Stimulated activated CD8-positive, alpha-beta memory T cell treated with anti-CD3 and anti-CD28 coated beads, Interleukin-2, amount 100 ng/mL, for 1 hour (primary cell): Measurements from ENCODE around the gene LINGO1.

Source experiments
- DNase-seq, 2 donors: peaks; one replicate each; pipeline ENCODE4 v3.0.0-alpha.2; 2020; ENCODE audit warnings: low read depth in 2 of 2

Gene LINGO1

GRCh38 chr15:77617476-77618230, 15.1 kb downstream of the LINGO1 start:
- no peak for DNase-seq

DNA sequence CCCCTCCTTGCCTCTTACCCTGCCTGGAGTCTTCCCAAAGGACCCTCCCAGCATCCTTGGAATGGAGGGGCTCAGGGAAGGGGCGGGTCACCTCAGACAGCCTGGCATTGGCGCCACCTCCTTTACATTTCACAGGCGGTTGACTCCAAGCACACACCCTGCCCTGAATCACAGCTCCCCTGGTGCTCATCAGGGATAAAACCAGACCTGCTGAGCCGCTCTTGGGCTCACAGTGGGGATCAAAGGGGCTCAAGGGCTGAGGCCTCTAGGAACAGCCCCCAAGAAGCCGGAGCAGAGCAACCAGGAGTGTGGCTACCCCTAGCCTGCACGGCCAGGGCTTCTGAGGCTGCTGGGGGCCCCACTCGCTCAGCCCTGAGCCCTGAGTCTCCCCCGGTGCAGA, 16.6 kb downstream of the LINGO1 start:
- no peak for DNase-seq

DNA sequence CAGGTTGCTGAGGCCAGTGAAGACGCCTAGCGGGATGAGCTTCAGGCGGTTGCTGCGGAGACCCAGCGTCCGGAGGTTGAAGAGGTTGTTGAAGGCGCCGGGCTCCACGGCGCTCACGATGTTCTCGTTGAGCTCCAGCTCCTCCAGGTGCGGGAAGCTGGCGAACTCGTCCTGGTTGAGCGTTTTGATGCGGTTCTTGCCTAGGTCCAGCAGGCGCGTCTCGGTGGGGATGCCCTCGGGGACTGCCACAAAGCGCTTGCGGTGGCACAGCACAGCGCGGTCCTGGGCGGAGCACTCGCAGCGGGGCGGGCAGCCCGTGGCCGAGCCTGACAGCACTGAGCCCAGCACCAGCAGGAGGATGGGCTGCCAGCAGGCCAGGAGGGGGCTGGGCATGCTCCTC, 17.2 kb downstream of the LINGO1 start:
- DNase-seq, result no peak

DNA sequence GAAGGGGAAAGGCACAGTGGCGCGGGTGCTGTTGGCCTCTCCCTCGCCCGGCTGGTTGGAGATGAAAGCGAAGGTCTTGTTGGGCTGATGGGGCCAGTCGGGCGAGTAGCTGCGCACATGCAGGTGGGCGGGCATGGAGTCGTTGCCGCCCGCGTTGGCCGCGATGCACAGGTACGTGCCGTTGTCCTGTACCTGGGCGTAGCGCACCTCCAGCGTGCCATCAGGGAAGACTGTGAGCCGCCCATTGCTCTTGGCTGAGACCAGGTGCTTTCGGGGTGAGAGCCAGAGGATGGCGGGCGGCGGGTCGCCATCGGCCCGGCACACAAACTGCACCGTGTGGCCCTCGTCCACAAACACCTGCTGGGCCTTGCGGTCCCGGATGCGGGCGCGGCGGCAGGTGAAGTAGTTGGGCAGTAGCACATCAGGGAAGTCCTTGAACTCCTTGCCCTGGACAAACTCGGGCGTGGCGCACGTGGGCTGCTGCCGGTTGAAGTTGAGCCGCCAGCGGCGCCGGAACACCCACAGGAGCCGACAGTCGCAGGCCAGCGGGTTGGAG, 18.4 kb downstream of the LINGO1 start:
- DNase-seq, result no peak

GRCh38 chr15:77613814-77614213, 18.9 kb downstream of the LINGO1 start:
- DNase-seq, result no peak

DNA sequence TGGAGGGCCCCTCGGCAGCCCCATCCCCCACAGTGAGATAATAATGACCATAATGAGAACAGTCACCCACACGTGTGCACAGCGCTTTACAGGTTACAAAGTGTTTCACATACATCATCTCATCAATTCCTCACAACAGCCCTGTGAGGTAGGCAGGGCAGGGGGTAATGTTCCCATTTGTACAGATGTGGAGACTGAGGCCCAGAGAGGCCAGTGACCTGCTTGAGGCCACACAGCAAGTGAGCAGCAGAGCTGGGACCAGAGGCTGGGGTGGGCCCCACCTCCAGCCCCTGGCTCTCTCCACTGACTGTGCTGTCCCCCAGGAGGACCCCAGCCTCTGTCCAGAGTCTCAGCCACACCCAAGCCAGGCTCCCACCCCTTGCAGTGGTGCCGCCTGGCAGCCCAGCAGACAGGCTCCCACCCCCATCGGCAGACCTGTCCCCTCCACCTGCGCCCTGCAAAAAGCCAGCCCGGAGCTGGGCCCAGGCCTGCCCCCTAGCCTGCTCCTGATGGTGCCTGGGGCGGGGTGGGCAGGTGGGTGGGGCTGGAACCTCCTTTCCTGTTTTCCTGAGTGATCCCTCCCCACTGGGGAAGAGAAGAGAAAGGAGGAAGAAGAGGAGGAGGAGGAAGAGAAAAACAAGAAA, 19.6 kb downstream of the LINGO1 start:
- DNase-seq, result no peak

DNA sequence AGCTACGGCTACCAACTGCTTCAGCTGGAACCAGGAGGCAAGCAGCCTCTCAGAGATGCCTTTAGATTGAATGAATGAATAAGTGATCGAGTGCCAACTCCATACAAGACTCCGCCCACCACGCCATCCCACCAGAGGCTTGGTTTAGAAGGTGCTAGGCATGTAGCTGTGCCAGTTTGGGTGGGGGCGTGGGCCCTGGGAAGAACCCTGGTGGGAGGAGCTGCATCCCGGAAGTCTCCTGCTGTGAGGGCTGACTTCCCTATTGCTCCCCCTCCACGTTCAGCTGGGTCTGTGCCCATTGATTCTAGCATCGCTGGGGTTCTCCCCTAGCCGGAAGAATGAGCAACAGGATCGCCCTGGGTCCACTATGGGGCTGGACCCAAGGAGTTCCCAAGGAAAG, 20.9 kb downstream of the LINGO1 start:
- no peak for DNase-seq

GRCh38 chr15:77610731-77611130, 22.0 kb downstream of the LINGO1 start:
- no peak for DNase-seq

GRCh38 chr15:77609558-77609957, 23.2 kb downstream of the LINGO1 start:
- no peak for DNase-seq

DNA sequence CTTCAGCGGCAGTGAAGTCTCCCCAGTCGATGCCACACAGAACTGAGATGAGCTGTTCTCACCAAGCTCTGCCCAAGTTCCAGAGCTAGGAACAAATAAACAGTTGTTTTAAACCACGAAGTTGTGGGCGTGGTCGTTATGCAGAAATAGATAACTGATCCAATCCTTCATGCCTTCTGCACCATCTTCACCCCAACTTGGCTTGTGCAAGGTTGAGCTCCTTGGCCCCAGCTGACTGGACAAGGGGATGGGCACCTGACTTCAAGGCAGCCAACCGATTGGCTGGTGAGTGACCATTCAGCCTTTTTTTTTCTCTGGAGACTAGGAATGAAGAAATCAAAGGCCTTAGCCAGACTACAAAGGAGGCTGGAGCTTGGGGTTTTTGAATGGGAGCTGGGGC, 23.9 kb downstream of the LINGO1 start:
- DNase-seq, result no peak

- DNase-seq, result no peak
These were observed 24.8 kb downstream of the LINGO1 start for GRCh38 chr15:77607894-77608261.

GRCh38 chr15:77607111-77607893, 25.4 kb downstream of the LINGO1 start:
- DNase-seq, result no peak

GRCh38 chr15:77606142-77607034, 26.3 kb downstream of the LINGO1 start:
- no peak for DNase-seq

DNA sequence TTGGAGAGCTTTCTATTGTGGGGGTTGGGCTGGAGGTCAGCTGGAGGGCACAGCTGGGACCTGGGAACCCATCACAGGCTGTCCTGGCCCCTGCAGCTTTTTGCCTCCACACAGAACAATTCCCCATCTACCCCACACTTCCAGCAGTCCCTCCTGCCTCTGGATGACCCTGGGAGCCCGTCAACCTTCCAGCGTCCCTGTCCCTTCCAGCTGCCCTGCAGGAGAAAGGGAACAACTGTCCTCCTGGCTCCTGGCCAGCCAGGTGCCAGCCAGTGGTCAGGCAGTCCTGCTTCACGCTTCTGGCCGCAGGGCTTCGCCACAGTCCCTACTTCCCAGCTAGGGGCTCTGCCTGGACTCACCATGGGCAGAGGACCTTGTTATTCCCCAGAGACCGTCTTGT, 27.2 kb downstream of the LINGO1 start:
- DNase-seq, result no peak

DNA sequence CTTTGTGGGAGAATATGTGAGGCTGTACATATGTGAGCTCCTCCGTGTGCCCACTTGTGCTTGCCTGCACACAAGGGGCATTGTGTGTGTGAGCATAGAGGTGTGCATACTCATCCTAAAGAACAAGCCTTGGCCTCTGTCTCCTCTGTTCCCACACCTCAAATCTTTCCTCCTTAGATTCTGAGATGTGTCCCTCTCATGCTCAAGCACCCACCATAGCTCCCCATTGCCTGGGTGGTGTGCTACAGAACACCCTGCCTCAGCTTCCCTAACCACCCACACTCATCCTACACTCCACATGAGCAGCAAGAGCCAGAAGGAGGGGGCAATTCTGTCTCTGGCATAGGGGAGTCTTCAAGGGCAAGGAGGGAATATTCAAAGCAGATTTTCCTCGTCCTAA, 27.7 kb downstream of the LINGO1 start:
- no peak for DNase-seq

GRCh38 chr15:77603611-77604336, 28.9 kb downstream of the LINGO1 start:
- no peak for DNase-seq

DNA sequence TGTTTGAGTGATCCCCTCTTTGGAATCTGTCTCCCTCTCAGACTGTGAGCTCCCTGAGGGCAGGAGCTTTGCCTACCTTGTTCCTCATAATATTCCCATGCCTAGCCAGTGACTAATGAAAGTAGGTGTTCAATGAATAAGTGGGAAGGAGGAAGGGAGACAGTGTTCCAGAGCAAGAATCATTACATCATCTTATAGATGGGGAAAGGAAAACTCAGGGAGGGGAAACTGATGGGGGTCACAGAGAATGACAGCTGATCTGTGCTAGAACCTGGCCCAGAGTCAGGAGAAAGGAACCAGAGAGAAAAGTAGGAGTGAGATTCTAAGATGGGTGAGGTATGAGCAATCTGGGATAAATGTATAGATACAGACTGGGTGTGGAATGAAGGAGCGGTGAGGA, 29.9 kb downstream of the LINGO1 start:
- no peak for DNase-seq

- no peak for DNase-seq
These were observed 32.8 kb downstream of the LINGO1 start for GRCh38 chr15:77599899-77600298.

DNA sequence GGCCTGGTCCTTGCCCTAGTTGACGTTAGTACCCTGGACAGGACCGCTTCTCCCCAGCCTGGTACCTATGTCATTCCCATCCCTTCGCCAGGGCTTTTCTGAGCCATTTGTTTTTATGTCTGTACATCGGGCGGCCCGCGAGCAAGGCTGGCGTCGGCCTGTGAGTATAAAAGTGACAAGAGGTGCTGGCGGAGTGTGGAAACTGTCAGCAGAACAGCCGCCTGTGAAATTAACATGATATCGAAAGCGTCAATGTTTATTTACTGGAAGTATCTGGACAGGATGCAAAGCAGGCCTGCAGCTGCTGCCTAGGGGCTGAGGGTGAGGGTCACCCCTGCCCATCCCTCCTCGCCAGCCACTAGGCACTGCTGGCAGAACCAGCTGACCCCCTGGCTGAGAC, 33.4 kb downstream of the LINGO1 start:
- DNase-seq, result no peak

GRCh38 chr15:77598644-77599043, 34.1 kb downstream of the LINGO1 start:
- DNase-seq, result no peak
